ENCODE data around the gene DLK1.

DLK1 gene

GRCh38 chr14:100709289-100710284 lies 17.1 kb upstream of the DLK1 start:
- DNase-seq (ENCODE audit: low spot score) = peak; percentile 66
- TF ChIP-seq CTCF (IDR thresholded peaks at IDR 0.05; ENCODE audit: extremely low read depth, missing control alignments) = no peak

GRCh38 chr14:100710391-100710790 lies 16.3 kb upstream of the DLK1 start:
- no peak for TF ChIP-seq CTCF (IDR thresholded peaks at IDR 0.05; ENCODE audit: extremely low read depth, missing control alignments)

GRCh38 chr14:100710826-100711462 lies 15.7 kb upstream of the DLK1 start:
- TF ChIP-seq CTCF (IDR thresholded peaks at IDR 0.05; ENCODE audit: extremely low read depth, missing control alignments) = no peak
- DNase-seq (ENCODE audit: low spot score) = no peak

More at GRCh38 chr14:100710391-100710790, 16.3 kb upstream of the DLK1 start:
- DNase-seq (ENCODE audit: low spot score) = no peak

GRCh38 chr14:100711493-100711892 lies 15.2 kb upstream of the DLK1 start:
- DNase-seq (ENCODE audit: low spot score) = no peak

GRCh38 chr14:100712490-100712889 lies 14.2 kb upstream of the DLK1 start:
- no peak for DNase-seq (ENCODE audit: low spot score)
- TF ChIP-seq CTCF (IDR thresholded peaks at IDR 0.05; ENCODE audit: extremely low read depth, missing control alignments) = no peak

More at GRCh38 chr14:100711493-100711892, 15.2 kb upstream of the DLK1 start:
- TF ChIP-seq CTCF (IDR thresholded peaks at IDR 0.05; ENCODE audit: extremely low read depth, missing control alignments) = no peak

GRCh38 chr14:100713705-100714104 lies 13.0 kb upstream of the DLK1 start:
- no peak for DNase-seq (ENCODE audit: low spot score)
- TF ChIP-seq CTCF (IDR thresholded peaks at IDR 0.05; ENCODE audit: extremely low read depth, missing control alignments) = no peak

Data from GM20000 (cell line).